ENCODE results near the gene PTGDS.

DNA sequence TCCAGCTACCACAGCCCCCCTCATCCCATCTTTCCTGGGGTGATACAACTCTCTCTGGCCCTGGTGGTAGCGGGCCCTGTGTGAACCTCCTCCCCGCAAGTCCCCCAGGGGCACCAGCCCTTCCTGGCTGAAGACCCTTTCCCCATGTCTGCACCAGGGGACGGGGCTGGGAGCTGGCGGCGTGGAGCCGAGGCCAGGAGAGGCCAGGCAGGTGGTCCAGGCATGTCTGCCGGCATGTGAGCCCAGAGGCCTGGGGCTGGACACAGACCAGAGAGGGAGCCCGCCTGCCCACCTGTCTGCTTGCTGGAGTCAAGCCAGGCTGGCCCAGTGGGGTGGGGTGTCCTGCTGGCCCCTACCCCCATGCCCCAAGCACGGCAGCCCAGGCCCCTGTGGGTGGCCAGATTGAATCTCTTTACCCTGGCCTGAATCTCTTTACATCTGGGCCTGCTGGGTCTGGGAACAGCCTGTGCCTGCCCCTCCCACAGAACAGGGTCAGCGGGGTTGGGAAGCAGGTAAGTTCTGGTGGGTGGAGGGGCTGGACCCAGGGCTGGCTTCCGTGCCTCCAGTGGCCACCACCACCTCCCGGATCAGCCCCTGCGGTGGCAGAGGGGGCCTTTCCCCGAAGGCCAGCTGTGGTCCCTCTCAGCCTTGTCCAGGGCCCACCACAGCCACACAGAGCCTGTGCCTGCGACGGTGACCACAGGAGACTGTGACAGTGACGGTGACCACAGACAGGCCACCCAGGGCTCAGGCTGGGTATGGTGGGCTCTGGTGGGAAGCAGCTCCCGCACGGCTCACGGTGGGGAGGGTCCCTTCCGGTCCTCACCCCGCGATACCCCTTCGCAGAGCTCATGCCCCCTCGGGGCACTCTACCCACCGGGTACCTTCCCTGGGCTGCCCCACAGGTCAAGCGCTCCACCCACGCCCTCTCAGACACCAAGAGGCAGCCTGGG, 18.1 kb upstream of the PTGDS start:
- no peak for TF ChIP-seq POLR2A (IDR thresholded peaks at IDR 0.05)
- TF ChIP-seq, protein P1, sequence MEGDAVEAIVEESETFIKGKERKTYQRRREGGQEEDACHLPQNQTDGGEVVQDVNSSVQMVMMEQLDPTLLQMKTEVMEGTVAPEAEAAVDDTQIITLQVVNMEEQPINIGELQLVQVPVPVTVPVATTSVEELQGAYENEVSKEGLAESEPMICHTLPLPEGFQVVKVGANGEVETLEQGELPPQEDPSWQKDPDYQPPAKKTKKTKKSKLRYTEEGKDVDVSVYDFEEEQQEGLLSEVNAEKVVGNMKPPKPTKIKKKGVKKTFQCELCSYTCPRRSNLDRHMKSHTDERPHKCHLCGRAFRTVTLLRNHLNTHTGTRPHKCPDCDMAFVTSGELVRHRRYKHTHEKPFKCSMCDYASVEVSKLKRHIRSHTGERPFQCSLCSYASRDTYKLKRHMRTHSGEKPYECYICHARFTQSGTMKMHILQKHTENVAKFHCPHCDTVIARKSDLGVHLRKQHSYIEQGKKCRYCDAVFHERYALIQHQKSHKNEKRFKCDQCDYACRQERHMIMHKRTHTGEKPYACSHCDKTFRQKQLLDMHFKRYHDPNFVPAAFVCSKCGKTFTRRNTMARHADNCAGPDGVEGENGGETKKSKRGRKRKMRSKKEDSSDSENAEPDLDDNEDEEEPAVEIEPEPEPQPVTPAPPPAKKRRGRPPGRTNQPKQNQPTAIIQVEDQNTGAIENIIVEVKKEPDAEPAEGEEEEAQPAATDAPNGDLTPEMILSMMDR (IDR thresholded peaks at IDR 0.05), result no peak

Data from breast epithelium (tissue), 3 donors.